Renal cortex interstitium (tissue), 11 donors: ENCODE measurements around the gene NPR3. TPM values are rescaled to one million over a fixed set of nuclear protein-coding genes. Genes with fewer than 3 reads are reported as not detected.

Experiments used
- DNase-seq, 11 donors: peaks; one replicate each; pipeline ENCODE4 v3.0.0-alpha.2; 2013; ENCODE audit warnings: low read depth in 9 of 11, low spot score in 4 of 11; ENCODE audit errors: extremely low read depth in 1 of 11
- polyA plus RNA-seq, 3 donors: library from polyadenylated mRNA; unstranded; fragments of 120-200 nt; gene quantifications; one replicate each; pipeline ENCODE4 v1.2.1, GENCODE V29; 2013; ENCODE audit not compliant: insufficient read length in 3 of 3

Gene NPR3
- polyA plus RNA-seq, 3 donors: 20.0 to 31.2 (median 22.3) TPM

DNA sequence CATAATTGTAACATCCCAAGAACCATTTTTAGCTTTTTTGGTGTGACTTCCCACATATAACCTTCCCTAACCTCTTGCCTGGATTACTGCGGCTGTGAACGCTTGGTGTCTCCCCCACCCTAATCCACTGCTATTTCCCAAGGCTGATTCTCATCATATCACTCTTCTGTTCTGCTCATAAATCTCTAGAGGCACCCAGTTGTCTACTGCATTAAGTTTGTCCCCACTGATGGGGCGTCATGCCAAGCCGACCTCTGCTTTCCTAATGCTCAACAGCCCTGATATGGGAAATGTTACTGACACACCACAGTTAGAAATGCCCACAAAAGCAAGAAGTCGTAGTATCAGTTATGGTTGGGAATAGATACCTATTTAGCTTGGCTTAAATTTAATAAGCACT is 24.4 kb downstream of the NPR3 start:
- no peak for DNase-seq

- DNase-seq: no peak
These were observed 25.7 kb downstream of the NPR3 start for GRCh38 chr5:32736842-32737241.

GRCh38 chr5:32740651-32741050 is 29.5 kb downstream of the NPR3 start:
- DNase-seq: no peak

- DNase-seq: no peak
These were observed 34.2 kb downstream of the NPR3 start for GRCh38 chr5:32745317-32745716.

DNA sequence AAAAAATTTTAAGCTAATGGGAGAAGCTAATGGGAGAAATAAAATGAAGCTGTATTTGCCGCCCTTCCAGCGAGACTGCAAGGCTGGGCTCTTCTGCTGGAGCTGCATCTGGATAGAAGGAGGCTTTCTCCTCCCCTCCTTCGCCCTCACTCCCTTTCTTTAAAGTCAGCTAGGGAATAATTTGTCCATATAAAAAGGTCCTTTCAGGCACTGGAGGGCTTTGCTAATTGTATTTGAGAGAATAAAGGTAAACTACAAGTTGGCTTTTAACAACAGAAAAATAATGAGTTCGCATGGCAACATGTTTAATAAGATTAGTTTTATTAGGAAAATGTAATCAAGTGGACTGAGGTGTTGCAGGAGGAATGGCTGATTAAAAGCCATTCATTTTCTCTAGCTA is 41.3 kb downstream of the NPR3 start:
- no peak for DNase-seq

- no peak for DNase-seq
These were observed 41.9 kb downstream of the NPR3 start for GRCh38 chr5:32753051-32753450.

DNA sequence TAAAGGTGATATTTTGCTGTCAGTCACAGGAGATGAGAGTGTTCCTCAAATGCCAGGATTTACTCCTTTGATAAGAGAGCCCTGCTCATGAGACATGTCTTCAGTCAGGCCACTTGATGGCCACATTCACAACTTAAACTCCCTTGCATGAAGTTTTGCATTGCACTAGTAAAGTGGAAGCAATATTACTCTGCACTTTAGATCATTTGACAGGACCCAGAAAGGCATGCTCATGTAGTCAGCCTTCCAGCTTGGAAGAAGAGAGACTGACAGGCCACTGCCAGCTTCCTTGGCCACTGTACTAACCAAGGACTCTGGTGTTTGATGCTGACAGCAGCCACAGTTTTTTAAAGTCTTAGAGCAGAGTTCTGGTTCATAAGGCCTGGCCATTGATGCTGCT is 42.6 kb downstream of the NPR3 start:
- DNase-seq: peak in 1 of 11 donors; percentile 7

DNA sequence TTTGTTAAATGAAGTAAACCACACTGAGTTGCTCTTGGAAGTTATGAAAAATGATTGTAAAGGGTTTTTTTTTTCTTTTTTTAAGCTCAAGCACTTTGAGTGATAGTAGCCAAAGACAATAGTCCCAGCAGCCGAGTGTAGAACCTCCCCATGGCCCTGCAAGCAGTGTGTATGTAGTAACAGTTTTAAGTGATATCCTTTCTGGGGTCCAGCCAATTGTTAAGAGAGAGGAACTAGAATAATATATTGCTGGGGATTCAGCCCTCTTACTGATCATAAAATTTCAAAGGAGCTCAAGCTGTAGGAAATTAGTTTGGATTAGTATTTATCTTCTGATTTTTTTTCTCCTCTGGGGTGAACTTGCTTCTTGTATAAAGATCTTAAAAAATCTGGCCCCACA is 43.2 kb downstream of the NPR3 start:
- DNase-seq: peak; percentile 17 to 77 (median 37)

DNA sequence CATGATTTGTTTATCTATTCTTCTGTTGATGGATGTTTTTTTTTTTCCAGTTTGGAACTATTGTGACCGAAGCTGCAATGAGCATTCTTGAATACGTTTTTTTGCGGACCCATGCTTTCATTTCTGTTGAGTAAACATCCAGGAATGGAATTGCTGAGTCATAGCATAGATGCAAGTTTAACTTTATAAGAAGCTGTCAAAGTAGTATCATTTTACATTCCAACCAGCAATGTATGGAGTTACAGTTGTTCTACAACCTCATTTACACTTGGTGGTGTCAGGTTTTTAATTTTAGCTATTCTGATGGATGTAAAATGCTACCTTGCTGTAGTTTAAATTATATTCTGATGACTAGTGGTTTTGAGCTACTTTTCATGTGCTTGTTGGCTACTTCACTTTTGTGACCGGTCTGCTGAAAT is 49.0 kb downstream of the NPR3 start:
- DNase-seq: no peak

DNA sequence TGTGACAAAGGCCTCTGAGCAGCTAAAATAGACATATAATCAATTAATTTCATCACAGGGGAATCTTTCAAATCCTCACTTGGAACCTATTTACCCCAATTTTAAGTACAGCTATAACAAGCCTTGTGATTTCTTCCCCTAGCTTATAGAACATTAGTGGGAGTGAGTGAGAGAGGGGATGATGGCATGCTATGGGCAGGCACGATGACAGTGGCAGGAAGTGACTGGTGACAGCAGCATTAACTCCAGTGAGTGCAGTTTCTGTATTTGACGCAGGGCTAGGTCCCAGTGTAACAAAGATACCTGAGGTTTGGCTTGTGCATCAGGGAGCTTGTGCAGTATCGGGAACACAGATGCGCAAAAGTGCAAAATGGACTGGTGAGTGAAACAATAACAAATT is 54.1 kb downstream of the NPR3 start:
- DNase-seq: no peak

- no peak for DNase-seq
These were observed 56.9 kb downstream of the NPR3 start for GRCh38 chr5:32767948-32768467.

GRCh38 chr5:32769711-32770110 is 58.6 kb downstream of the NPR3 start:
- no peak for DNase-seq

- DNase-seq: no peak
These were observed 59.3 kb downstream of the NPR3 start for GRCh38 chr5:32770444-32770843.

DNA sequence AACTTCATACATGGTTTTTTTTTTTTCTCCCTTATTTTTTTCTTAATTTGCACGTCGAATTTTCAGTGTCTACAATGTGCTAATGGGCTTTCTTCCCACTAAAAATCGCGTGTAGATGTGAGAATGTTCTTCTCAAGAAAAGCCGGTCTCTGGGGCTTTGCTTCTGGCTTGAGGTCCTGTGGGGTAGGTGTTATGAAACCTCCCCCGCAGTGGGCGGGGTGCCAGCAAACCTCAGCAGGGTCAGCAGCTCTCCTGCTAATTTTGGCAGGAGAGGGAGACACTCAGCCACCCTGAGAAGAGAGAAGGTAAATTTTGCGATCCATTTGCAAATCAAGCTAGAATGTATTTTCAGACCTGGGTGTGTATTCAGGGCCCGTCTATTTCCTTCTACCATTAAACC is 59.9 kb downstream of the NPR3 start:
- DNase-seq: no peak

DNA sequence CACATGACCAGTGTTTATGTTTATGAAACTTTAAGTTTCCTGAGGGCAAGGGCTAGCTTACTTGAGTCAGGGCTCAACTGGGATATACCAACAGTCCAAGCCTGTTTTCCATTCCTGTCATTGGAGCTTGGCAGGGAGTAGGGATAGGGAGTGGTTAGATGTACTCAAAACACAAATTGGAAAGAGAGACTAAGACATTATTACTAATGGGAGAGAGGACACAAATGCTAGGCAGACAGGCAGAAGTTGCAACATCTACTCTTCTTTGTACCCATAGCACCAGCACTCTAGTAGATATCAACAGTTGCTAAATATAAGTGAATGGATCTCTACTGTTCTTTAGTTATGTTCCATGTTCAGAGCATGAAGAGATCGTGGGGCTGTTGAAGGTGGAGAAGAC is 62.8 kb downstream of the NPR3 start:
- DNase-seq: no peak

DNA sequence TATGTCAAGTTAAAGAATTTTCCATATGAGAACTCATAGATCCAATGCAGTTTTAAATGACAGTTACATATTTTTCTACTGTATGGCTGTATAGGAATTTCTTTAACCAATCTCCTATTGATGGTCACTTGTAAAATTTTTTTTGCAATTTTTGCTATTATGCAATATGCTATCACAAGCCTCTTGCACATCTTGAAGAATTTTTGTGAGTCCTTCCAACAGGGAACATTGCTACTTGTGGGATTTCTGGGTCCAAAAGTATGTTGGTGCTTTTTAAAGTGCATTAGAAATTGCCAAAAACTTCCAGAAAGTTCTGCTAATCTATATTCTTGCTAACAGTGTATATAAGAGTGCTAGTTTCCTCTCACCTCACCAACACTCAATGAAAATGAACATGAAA is 65.1 kb downstream of the NPR3 start:
- DNase-seq: no peak

DNA sequence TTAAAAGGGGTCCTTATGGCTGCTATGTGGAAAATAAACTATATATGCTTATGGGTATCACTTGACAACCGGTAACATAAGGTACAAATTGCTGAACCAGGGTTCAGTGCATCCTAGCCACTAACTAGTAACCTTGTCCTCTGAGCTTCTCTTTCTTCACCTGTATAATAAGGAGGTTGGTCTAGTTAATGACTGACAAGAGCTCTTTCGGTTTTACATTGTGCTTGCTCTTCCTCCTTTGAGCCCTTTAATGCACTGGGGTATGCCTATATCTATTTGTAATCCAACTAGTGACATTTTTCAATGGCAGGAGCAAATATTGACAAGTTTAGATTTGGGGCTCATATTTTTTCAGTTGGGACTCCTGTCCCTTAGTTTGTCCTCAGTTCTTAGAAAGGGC is 66.1 kb downstream of the NPR3 start:
- DNase-seq: no peak

- no peak for DNase-seq
These were observed 66.6 kb downstream of the NPR3 start for GRCh38 chr5:32777733-32778132.

- DNase-seq: no peak
These were observed 67.3 kb downstream of the NPR3 start for GRCh38 chr5:32778403-32778802.

- DNase-seq: no peak
These were observed 68.8 kb downstream of the NPR3 start for GRCh38 chr5:32779754-32780415.

- DNase-seq: no peak
These were observed 69.4 kb downstream of the NPR3 start for GRCh38 chr5:32780508-32780919.
